NOMO-1 (cell line): ENCODE measurements around the gene SLC1A4.
A peak's percentile ranks its signal among the peaks of the same experiment; 100 is the strongest.
"Not testable (repeated sequence)": the region's sequence is repeated elsewhere in the genome, so short reads cannot be mapped to it uniquely, and the experiment has no call there.

ENCODE experiments used
- DNase-seq, 2 experiments: peaks; one replicate each; lab custom pipeline; 2025; ENCODE audit not compliant: unreplicated experiment in 2 of 2; lab: John Stamatoyannopoulos, UW

Gene SLC1A4

GRCh38 chr2:64990876-64991275 lies 1.7 kb downstream of the SLC1A4 start:
- DNase-seq, result peak in 1 of 2 experiments; percentile 2

DNA sequence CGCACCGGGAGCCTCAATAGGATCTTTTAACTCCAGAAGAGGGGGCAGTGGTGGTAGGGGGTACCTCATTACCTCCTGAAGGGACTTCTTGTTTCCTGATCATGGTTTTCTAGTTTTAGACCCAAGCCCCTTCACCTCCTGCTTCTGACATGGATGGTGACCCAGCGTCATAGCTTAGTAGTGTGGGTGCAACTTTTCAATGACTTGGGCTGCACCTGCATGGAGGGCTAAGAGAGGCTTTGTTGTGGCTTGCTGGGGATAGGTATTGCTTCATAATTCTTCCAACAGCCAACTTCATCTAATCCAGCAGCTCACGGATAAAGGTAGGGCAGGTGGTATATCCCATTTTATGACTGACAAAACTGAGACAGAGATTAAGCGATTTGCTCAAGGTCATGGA lies 3.0 kb downstream of the SLC1A4 start:
- no peak for DNase-seq

- no peak for DNase-seq
Observed at GRCh38 chr2:64992990-64993389, 3.8 kb downstream of the SLC1A4 start.

GRCh38 chr2:64995041-64995440 lies 5.8 kb downstream of the SLC1A4 start:
- DNase-seq, result no peak

DNA sequence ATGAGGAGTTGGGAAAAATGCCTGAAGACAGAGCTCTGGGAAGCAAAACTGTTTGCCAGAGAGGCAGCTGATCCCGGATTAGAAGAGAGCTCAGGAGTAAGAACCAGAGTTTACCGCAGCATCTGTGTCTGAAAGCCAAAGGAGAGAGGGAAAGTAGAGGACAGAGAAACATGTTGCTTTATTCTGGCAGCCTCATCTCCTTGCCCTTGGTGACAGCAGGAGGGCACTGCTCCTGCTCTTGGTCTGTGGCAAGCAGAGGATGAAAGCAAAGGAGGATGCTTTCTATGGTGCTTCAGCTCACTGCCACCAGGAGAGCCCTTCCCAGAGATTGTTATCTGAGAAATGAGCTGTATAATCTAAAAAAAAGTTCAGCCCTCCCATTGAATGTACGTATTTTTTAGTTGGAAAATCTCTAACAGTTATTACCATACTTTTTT lies 7.7 kb downstream of the SLC1A4 start:
- no peak for DNase-seq

DNA sequence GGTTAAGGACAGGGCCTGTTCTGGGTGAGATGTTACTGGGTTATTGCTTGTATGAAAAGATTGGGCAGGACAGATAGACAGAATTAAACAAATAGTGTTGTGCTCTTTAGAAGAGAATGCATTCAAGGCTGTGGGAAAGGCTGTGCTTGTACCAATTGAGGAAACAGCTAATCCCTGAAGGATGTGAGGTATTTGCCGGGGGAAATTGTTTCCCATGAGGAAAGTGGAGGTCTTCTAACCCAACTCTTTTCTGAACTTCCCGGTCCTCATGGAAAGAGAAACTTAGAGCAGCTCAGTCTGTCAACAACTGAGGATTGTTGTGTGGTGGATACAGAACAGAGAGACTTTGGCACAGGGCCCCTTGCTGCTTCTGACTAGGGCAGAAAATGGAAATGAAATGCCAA lies 9.5 kb downstream of the SLC1A4 start:
- DNase-seq, result no peak

DNA sequence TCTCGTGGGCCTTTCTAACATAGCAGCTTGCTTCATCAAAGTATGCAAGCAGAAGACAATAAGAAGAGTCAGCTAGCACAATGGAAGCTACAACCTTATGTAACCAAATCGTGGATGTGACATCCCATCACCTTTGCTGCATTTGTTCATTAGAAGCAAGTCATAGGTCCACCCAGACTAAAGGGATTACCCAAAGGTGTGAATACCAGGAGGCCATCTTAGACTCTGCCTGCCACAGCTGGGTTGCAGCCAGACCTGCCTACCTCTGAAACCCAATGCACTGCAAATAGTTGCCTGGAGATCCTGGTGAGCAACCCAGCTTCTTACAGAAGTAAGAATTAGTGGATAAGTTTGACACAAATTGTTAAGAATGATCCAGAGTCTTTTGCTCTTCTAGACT lies 10.6 kb downstream of the SLC1A4 start:
- DNase-seq, result no peak

DNA sequence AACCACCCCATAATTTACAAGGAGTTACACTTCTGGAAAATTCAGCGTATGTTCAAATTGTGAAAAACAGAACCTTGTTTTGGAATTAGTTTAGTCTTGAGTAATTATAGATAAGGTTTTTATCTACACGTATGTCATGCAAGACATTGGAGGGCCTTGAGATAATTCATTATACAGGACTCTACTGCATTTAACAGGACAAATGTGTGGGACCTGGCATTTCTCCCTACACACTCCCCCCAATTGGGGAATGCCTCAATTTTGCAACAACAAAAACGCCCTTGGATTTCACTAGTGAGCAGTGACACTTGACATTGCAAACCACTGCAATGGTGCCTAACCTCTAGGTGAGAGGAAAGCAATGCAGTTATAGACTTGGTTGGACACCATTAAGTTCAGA lies 11.4 kb downstream of the SLC1A4 start:
- DNase-seq, result no peak

DNA sequence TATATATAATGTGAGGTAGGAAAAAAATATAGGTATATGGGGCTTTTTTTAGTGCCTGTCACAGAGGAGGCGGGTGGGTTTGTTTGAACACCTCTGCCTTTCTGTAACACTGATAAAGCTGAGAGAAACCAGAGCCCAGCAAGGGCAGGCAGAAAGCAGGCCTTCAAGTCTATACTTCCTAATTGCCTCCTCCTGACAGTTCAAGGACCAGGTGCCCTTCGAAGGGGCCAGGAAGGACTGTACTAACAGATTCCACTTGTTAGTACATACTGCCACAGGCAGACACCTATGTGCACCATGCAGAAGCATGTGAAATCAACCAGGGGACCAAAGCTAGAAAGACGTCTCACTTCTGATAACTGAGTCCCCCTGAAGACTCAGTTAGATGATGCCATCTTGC lies 13.8 kb downstream of the SLC1A4 start:
- no peak for DNase-seq

- not testable (repeated sequence) for DNase-seq
Observed at GRCh38 chr2:65004232-65004631, 15.0 kb downstream of the SLC1A4 start.

- DNase-seq, result no peak
Observed at GRCh38 chr2:65013776-65014175, 24.6 kb downstream of the SLC1A4 start.

GRCh38 chr2:65015731-65016130 lies 26.5 kb downstream of the SLC1A4 start:
- DNase-seq, result no peak

- DNase-seq, result no peak
Observed at GRCh38 chr2:65016789-65017188, 27.6 kb downstream of the SLC1A4 start.

GRCh38 chr2:65017335-65017734 lies 28.1 kb downstream of the SLC1A4 start:
- DNase-seq, result peak; percentile 88 to 92

DNA sequence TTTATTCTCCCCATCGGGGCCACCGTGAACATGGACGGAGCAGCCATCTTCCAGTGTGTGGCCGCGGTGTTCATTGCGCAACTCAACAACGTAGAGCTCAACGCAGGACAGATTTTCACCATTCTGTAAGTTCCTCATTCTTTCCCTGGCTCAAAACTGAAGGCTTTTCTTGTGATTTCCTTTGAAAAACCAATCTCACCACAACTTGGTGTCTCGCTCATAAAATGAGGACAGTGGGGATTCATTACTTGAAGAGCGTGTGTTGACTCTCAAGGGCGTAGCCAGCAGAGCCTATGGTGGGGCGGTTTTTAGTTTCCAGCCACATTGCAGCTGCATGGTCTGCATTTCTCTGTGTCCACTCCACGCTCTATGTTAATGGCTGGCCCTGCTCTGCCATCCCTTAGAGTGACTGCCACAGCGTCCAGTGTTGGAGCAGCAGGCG lies 29.0 kb downstream of the SLC1A4 start:
- DNase-seq, result peak; percentile 90 to 98

- DNase-seq, result no peak
Observed at GRCh38 chr2:65019010-65019409, 29.8 kb downstream of the SLC1A4 start.

DNA sequence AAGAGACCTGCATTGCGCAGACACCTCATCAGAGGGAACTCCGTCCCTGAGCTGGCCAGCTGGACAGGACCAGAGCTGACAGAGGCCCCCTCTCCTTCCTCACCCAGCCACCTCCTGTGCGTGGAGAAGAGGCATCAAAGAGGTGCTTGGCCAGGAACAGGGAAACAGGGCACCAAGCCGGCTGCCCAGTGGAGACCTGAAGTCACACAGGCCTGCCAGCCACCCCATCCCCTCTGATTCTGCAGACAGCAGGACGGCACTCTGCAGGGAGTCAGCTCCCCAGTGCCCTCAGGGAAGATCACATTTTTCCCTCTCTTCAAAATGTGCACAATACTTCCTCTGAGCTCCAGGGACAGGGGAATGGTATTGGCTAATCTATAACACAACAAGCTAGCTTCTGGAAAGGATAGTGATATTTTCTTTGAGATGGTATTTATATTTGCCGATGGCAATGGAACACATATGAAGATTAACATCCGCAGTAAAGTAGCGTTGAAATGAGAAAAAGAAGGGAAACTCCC lies 30.5 kb downstream of the SLC1A4 start:
- no peak for DNase-seq

GRCh38 chr2:65020251-65020650 lies 31.1 kb downstream of the SLC1A4 start:
- DNase-seq, result not testable (repeated sequence)

DNA sequence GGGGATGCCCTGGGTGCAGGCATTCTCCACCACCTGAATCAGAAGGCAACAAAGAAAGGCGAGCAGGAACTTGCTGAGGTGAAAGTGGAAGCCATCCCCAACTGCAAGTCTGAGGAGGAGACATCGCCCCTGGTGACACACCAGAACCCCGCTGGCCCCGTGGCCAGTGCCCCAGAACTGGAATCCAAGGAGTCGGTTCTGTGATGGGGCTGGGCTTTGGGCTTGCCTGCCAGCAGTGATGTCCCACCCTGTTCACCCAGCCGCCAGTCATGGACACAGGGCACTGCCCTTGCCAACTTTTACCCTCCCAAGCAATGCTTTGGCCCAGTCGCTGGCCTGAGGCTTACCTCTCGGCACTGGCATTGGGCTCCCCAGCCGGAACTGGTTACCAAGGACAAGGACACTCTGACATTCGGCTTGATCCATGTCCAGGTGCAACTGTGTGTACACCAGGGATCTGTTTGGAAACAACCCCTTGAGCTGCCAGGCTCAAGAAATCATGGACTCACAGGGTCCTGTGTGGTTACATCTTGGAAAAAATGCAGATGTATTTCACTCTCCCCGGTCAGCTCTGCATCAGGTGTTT lies 31.8 kb downstream of the SLC1A4 start:
- DNase-seq, result no peak

DNA sequence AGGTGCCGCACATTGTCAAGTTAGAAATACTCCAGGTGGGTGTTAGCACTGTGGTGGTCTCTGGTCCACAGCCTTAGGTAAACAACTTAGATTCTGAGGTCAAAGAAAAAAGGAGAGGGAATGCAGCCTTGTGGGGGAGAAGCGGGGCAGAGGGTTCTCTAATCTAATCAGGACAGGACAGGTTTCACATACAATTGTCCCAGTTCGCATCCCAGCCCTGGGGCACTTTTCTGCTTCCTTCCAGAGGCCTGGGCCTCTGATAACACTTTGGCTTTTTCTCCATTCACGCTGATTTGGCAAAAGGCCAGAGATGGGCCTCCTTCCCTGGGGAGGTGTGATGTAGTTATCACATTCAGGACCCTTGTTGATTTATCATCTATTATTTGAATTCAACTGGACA lies 32.5 kb downstream of the SLC1A4 start:
- no peak for DNase-seq

DNA sequence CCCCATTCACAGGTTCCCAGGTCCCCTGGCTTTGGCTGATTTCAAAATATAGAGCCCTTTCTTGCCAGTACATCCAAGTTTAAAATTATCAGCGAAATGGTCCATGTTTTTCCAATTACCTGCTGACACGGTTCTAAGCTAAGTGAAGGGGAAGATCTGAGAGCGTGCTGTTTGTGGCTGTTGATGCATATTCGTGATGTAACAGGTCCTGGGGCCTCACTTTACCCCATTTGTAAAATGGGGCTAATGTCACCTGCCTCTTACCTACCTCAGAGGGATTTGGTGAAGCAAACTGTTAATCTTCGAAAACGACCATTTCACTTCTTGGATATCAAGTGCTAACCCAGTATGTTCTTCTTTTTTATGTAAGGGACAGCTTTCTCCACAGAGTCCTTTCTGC lies 33.0 kb downstream of the SLC1A4 start:
- no peak for DNase-seq

DNA sequence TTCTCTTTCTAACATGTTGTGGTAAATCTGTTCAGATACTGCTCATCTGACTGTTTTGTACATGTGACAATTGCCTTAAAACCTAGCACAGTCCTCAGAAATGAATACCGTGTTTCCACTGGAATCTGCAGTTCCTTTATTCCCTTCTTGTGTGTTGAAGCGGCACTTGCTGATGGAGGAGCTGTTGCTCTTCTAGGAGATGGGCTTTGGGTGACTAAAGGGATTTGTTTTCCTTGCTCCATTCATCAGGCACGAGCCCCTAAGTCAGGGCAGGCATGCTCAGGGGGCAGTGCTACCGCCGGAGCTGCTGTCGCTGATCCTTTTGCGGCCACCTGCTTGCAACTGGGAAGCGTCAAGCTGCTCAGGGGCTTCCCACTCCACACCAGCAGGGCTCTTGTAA lies 34.5 kb downstream of the SLC1A4 start:
- no peak for DNase-seq
